NCI-H1694 (cell line): Measurements from ENCODE around the gene COL27A1.

Experiments used
- DNase-seq: peaks from one replicate; lab custom pipeline; 2025; lab: John Stamatoyannopoulos, UW

The COL27A1 gene

GRCh38 chr9:114206221-114206789, 51.0 kb downstream of the COL27A1 start:
- DNase-seq, result no peak

- no peak for DNase-seq
Observed at GRCh38 chr9:114207034-114207810, 51.9 kb downstream of the COL27A1 start.

GRCh38 chr9:114207845-114208244, 52.5 kb downstream of the COL27A1 start:
- no peak for DNase-seq

GRCh38 chr9:114209151-114209550, 53.8 kb downstream of the COL27A1 start:
- DNase-seq, result no peak

GRCh38 chr9:114210136-114210535, 54.8 kb downstream of the COL27A1 start:
- no peak for DNase-seq

- no peak for DNase-seq
Observed at GRCh38 chr9:114210691-114211276, 55.4 kb downstream of the COL27A1 start.

- no peak for DNase-seq
Observed at GRCh38 chr9:114212826-114213225, 57.5 kb downstream of the COL27A1 start.

- DNase-seq, result no peak
Observed at GRCh38 chr9:114213566-114213965, 58.2 kb downstream of the COL27A1 start.

GRCh38 chr9:114214181-114214580, 58.8 kb downstream of the COL27A1 start:
- no peak for DNase-seq

GRCh38 chr9:114214686-114215414, 59.5 kb downstream of the COL27A1 start:
- no peak for DNase-seq

GRCh38 chr9:114216081-114216480, 60.7 kb downstream of the COL27A1 start:
- no peak for DNase-seq

- DNase-seq, result no peak
Observed at GRCh38 chr9:114216976-114217375, 61.6 kb downstream of the COL27A1 start.

GRCh38 chr9:114218264-114219120, 63.2 kb downstream of the COL27A1 start:
- no peak for DNase-seq

- DNase-seq, result no peak
Observed at GRCh38 chr9:114220061-114220541, 64.8 kb downstream of the COL27A1 start.

GRCh38 chr9:114221706-114222465, 66.5 kb downstream of the COL27A1 start:
- no peak for DNase-seq

GRCh38 chr9:114223564-114224246, 68.4 kb downstream of the COL27A1 start:
- DNase-seq, result no peak

GRCh38 chr9:114224247-114224610, 68.9 kb downstream of the COL27A1 start:
- DNase-seq, result no peak

- DNase-seq, result no peak
Observed at GRCh38 chr9:114225561-114226212, 70.3 kb downstream of the COL27A1 start.

- no peak for DNase-seq
Observed at GRCh38 chr9:114226246-114227055, 71.1 kb downstream of the COL27A1 start.
